ENCODE results near the gene ZNF316.

The ZNF316 gene

GRCh38 chr7:6701860-6702259 is 64.7 kb downstream of the ZNF316 start:
- DNase-seq, result no peak
